Stimulated activated CD8-positive, alpha-beta memory T cell treated with anti-CD3 and anti-CD28 coated beads, Interleukin-4, amount 100 ng/mL, for 4 hours (primary cell): ENCODE measurements around the gene NTM.
"Not testable (repeated sequence)": the region's sequence is repeated elsewhere in the genome, so short reads cannot be mapped to it uniquely, and the experiment has no call there.

ENCODE experiments used
- DNase-seq, 2 donors: peaks; one replicate each; pipeline ENCODE4 v3.0.0-alpha.2; 2020; ENCODE audit warnings: low read depth in 2 of 2, low spot score in 1 of 2

Gene NTM

DNA sequence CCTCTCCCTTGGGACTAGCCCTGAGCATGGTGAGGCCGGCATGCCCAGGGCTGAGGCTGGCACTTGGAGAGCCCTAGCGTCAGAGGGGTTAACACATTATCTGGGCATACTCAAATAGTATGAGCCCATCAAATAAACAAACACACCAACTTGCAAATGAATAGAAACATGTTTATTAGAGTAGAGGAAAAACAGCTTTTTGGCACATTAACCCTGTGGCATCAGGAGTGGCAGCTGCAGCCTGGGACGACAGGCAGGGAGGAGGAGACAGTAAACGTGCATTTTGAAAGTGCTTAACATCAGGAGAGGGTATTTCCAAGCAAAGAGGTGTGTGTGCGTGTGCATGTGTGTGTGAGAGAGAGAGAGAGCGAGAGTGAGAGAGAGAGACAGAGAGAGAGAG, 684.9 kb downstream of the NTM start:
- DNase-seq = no peak

DNA sequence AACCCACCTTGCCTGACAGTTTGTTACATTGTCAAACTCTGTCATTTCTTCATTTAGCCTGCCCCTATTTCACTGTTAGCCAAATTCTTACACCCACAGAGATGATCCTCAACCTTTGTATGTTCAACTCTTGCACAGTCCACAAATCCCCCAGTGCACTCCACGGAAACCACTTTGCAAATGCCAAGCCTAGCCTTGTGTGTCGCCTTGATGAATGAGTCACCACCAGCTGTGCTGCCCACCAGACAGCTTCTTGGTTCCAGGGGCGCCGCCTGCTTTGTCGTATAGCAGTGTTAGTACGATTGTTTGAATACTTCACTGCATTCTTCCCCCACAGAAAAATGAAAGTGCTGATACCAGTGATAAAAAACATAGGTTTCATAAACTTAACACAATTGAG, 686.3 kb downstream of the NTM start:
- no peak for DNase-seq

DNA sequence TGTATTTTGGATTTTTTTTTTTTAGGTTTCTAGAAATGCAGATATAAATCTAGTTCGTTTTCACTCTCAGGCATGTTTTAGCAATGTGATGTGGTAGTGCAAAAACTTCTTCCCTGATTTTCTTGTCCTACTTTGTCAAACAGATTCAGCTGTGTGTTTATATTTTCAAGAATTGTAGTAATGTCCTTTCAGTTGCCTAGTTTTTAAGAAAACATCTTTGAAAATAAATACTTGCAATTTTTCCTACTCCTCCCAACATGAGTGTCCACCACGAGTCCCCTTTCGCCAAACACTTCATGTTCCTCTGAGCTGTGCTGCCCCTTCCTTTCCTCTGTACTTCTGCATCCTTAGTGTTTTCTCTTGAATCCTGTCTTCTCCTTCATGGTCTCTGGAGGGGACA, 686.9 kb downstream of the NTM start:
- DNase-seq = no peak

DNA sequence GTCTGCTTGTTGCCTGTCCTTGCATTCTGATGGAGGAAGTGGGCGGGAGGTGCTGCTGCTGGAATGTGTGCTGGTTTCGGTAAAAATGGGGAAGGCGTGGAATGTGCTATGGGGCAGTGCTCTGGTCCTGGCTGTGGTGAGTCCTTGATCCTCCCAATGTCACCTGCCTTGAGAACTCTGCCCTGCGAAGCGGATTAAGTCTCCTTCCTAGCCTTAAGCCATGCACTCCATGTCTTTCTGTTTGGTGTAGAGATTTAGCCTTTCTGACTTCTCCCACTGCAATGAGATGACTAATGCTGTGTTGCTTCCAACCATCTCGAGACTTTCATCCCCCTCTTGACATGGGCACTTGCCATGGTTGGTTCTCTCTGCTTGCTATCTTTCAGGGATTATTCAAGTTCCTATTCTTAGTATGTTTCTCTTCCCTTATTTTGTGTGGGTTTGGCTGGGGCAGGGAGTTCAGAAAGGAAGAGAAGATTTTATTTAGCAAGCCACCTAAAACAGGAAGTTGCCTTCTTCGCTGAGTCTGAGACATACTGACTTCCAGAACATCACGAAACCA, 687.9 kb downstream of the NTM start:
- DNase-seq = no peak

DNA sequence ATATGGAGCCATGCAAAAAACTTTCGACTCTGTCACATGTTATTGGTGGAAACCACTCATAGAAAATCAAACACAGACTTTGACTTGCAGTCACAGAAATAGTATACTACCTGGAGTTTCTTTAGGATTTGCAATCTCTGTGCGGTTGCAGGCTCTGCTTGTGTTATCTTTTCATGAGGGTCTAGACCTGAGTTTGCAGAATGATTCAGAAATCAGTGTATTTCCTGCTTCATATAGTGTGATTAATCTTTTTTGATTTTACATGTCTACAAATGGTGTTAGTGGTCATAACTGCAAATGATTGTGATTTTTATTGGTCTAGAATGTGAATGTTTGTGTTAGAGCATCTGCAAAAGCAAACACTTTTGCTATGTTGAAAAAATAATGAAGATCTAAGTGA, 690.2 kb downstream of the NTM start:
- no peak for DNase-seq

DNA sequence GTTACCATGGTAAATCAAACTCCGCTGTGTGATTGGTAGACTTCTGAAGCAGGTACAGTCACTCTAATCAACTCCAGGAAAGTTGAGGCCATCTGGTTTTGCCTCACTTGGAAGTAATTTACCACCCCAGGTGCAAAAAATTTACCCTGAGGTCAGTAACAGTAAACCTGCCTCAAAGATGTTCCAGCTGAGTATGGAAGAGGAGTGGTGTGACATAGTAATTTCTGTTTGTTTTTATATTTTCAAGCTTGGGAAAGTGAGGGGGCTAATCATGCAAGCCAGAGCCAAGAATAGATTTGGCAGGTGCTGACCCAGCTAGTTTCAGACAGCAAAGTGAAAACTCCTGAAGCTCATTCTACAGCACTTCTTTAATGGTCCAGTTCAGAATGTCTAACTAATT, 691.6 kb downstream of the NTM start:
- DNase-seq = no peak

DNA sequence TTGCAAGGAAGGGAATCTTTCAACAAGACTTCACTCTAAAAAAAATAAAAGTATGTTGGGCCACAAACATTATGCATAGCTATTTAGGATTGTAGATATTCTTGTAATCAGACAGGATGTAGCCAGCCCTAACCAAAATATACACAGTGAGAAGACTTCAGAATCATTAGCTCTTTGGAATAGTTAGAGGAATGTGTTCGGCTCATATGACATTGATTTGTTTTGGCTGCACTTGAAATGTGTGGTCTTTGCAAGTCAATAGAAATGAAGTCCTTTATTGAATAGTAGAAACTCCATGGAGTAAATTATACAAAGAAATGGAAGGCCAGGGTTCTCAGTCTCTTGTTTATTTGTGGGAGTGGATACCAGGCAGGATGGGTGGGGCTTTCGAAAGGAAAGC, 692.1 kb downstream of the NTM start:
- DNase-seq = no peak

DNA sequence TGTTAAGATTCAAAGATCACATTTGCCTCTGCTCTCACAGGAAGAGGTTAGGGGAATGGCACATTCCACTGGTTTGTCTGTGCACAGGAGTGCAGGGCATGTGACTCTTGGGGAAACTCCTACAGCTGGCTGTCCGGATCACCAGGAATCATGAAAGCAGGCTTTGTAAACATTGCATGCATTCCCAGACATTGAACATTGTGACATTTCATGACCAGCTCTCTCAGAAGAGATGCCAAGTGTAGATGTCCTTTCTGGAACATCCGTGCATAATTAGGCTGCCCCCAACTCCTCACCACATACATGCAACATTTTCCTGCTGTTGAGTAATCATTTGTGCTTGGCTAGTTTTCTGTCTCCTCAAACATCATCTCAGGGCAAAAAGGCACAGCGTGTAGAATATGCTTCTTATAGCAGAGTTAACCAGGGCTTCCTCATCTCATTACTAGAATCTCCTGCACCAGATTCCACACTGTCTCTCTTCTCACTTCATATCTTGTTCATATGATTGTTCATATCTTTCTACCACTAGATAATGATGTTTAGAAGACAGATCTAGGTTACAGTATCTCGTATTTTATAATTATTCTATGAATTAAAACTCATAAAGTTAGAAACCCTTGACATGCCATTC, 694.7 kb downstream of the NTM start:
- DNase-seq = no peak

DNA sequence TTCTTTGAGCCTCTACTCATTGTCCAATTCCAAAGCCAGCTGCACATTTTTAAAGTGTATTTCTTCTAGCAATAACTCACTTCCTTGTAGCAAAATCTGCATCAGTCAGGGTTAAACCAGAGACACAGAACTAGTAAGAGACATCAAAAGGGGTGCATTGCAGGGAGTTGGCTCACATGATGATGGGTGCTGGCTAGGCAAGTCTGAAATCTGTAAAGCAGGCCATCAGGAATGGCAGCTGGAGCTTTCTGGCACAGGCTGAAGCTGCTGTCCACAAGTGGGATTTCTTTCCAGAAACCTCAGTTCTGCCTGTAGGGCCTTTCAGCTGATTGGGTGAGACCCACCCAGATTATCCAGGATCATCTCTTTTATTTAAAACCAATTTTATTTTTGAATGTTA, 698.1 kb downstream of the NTM start:
- DNase-seq = no peak

DNA sequence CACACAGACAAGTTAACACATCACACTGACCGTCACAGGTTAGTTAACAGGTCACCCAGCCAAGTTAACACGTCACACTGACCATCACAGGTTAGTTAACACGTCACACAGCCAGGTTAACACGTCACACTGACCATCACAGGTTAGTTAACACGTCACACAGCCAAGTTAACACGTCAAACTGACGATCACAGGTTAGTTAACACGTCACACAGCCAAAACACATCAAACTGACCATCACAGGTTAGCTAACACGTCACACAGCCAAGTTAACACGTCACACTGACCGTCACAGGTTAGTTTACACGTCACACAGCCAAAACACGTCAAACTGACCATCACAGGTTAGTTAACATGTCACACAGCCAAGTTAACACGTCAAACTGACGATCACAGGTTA, 699.2 kb downstream of the NTM start:
- not testable (repeated sequence) for DNase-seq

DNA sequence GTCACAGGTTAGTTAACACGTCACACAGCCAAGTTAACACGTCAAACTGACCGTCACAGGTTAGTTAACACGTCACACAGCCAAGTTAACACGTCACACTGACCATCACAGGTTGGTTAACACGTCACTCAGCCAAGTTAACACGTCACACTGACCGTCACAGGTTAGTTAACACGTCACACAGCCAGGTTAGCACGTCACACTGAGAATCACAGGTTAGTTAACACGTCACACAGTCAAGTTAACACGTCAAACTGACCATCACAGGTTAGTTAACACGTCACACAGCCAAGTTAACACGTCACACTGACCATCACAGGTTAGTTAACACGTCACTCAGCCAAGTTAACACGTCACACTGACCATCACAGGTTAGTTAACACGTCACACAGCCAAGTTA, 700.5 kb downstream of the NTM start:
- DNase-seq = not testable (repeated sequence)

DNA sequence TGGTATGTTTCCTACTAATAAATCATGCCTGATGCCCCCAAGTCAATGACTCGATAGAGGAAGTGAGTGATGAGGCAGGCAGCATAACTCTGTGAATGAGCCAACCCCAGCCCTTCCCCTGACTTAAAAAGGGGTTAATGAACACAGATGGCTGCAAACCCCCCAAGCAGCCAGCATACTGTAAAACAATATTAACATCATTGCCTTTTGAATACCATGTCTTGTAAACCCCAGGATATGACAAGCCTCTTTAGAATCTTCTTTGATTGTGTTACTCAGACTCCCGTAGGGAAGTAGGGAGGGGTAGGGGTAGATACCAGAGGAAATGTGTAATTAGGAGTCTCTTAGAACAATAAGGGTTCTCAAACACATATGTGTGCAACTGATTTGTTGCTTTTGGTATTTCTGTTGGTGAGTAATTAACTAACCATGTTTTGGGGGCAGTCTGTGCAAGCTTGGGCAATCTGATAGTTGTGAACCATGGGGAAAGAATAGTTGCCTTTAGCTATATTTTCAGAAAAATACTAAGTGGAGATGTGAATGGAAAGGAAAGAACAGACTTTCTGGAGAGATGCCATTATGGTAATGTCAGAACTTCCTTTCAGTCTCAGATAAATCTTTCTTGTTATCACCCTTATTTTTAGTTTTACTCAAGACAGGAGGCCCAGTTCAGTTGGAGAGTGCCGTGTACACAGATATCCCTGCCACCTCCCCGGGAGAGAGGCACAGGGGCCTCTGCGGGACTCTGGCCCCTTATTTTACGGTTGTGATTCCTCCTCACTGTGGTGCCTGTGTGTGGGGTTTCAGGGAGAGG, 701.8 kb downstream of the NTM start:
- no peak for DNase-seq

DNA sequence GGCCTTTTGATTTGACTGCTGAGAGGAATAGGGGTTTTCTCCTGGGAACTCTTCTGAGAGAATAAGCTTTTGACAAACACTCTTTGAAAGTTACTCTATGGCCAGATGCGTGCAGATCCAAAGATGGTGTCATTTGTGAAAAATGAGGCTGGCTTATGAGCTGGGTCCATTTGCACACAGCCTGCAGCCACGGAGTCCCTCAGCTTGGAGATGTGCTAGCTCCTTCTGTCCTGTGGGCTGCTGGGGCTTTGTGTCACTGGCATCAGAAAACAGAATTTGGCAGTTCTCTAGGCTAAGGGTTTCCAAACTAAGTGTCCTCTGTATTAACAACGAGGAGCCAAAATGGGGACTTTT, 702.4 kb downstream of the NTM start:
- DNase-seq = no peak

DNA sequence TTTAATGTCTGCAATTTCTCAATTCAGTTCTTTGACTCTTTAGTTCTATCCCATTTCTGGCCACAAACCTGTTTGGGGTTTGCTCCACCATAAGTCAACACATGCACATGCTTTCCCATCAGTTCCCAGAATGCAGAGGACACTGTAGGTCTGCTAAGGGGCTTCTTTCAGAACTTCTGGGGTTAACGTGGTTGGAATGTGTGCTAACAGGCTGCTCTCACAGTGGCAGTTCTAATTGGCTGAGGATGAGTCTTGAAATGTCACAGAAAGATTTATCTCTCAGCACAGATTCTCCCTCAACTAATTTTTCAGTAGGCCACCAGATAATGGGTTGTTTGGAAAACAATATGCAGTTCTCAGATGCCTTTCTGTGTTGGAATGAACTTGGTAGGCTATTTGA, 703.4 kb downstream of the NTM start:
- DNase-seq = no peak

DNA sequence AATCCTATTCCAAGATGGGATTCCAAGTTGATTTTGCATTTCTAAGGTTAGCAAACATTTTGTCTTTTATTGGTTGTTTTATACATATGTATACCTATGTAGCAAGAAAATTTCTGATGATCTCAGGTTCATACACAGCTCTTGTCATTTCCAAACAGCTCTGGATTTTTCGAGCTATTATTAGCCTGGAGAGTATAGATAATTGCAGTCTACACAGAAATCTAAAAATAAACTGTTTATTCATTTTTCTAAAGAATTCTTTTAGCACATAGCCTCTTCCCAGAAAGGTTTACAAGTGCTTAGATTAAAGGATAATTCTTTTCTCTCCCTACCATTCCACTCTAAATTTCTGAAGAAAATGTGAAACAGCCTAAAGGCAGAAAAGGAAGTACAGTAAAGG, 705.0 kb downstream of the NTM start:
- no peak for DNase-seq

DNA sequence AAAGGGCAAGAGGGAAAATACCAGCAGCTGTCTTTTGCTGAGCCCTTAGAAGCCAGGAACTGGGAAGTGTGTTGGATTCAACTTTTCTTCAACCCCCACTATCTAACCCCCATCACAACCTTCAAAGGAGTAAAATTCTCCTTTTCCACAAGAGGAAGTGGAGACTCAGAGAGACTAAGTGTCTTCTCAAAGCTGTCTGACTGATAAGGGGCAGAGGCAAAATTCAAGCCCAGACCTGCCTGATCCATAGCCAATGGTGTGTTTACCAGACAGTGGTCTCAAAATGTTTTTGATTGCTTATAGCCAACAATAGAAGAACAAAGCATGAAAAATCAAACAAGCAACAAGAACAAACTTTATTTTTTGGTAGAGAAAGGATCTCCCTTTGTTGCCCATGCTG, 707.0 kb downstream of the NTM start:
- no peak for DNase-seq

DNA sequence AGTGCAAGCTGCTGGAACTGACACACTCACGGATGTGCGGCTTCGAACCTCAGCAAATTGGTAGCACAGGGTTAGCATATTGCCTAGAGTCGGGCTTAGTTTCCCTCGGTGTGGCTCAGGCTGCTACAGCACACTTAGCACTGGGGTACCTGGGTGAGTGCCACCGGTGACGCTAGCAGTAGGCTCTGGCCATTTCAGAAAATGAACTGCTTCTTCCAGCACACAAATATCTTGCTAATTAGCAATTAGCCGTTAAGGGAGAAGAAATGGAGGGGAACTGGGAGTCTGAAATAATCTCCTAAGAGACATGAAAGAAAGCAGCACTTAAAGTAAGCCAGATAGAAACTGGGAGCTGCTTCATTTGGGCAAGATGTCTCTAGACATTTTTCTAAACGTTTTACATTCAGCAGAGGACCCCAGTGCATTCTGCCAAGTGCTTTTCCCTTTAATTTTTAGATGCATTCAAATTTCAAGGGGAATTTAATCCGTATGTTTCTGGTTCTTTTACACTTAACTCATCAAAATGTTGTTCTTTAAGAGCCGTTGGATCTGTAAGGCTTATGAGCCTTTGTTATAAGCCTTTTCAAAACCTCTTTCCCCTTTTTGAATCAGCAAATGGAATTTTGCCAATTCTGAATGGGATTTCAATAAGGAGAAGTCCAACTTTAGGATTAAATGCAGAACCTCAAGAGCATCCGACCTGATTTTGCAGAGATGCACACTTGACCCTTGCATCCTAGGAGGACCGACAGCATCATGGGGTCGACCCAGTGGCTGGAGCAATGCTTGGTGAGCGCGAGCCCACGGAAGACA, 708.1 kb downstream of the NTM start:
- DNase-seq = no peak

DNA sequence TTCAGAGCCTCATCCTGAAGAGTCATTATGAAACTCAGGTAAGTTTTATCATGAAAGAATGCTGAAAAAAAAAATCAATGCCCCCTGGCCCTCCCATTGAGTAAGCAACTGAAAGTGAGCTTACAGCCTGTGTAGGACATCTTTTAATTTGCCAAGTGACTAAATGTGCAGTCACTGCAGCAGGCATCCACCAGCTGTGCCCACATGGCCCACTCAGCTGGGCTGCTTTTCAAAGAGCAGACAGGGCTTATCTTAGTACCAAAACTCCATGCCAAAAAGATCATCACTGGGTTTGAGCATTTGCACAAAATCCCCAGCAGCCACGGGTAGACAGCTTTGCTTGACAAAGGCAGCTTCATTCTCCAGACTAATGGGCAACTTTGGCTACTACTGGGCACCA, 709.7 kb downstream of the NTM start:
- no peak for DNase-seq

DNA sequence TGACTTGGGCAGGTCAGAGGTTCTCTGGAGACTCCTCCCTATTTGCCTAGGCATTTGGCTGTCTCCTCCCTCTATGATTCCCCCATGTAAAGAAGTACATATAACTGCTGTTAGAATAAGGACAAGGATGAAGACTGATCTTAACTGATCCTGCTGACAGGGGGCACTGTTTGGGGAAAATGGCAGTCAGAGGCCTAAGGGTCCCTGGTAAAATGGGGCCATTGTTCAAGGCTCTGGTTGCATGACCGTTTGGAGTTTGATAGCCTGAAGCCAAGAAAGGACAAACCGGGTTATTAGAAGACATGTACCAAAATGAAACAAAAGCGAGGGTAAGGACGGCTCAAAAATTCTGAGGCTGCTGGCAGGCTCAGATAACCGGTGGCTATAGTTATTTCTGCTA, 712.2 kb downstream of the NTM start:
- DNase-seq = no peak

DNA sequence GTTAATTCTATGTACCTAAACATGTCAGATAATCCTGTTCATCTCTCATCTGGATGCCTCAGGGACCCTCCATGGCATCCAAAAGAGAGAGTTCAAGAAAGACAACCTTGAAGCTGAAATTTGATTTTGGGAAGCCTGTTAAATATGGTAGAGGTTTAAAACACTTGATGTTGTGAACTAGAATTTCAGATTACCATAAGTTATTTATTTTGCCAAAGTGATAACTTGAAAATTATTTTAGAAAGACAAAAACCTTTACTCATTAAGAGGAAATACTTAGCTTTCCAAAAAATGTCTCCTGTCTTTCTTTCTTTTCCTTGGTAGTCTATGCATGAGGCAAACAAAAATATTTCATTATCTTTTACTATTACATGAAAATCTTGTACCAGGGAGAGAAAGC, 714.0 kb downstream of the NTM start:
- no peak for DNase-seq

DNA sequence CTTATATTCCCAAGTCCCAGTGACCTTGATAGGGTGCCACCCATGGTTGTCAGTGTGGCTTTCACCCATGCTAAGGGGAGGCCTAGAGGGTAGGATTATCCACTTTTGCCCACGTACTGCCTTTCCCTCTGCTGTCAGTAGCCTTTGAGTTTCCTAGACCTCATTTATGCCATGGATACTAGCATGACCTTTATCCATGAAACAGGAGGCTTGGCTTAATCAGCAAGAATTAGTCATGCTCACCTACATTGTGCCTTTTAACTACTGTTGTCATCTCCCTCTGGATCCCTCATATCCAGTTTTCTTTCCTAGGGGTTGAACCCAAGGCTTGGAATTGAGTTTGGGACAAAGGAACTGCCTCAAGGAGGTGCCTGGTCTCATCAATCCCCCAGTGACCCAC, 716.7 kb downstream of the NTM start:
- DNase-seq = no peak

DNA sequence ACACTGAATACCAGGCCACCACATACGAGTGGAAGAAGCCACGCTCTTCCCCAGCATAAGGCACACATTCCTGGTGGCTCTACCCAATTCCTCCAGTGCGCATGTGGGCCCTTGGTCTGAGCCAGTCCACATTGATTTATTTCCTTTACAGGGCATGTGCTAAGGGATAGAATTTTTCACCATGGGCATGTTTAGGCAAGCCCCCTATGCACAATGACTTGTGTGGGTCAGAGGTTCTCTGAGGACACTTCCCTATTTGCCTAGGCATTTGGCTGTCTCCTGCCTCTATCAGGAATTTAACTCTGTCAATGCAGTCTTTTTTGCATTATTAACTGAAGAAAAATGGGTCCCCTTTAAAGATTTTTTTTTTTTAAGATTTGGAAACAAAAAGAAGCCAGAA, 718.1 kb downstream of the NTM start:
- no peak for DNase-seq
